ENCODE data around the gene RTN3.

- TF ChIP-seq POLR2AphosphoS5 (IDR thresholded peaks at IDR 0.05; ENCODE audit: low read depth, low read length): no peak
- TF ChIP-seq REST (IDR thresholded peaks at IDR 0.05; ENCODE audit: insufficient read depth in 1 of 2, low read depth in 2 of 2, low read length in 2 of 2): no peak
- TF ChIP-seq SIN3A (IDR thresholded peaks at IDR 0.05; ENCODE audit: borderline replicate concordance, insufficient read depth, low read length): no peak
- no peak for TF ChIP-seq TAF1 (IDR thresholded peaks at IDR 0.05; ENCODE audit: borderline replicate concordance, insufficient read depth, low read length)
- TF ChIP-seq FOXP2 (optimal IDR thresholded peaks at IDR 0.05; ENCODE audit: borderline replicate concordance, extremely low read depth, extremely low read length, insufficient read depth): no peak
Measured at GRCh38 chr11:63705526-63705925, 24.2 kb downstream of the RTN3 start.
